NB4 (cell line): ENCODE measurements around the gene TOMM40.

Experiments
- CTCF ChIP-seq: IDR thresholded peaks from one replicate; pipeline ENCODE4 v1.5.1; 2012; ENCODE audit warnings: low read depth, low read length
- POLR2A ChIP-seq: IDR thresholded peaks from 2 replicates; pipeline ENCODE4 v1.6.1; 2011; ENCODE audit warnings: mild to moderate bottlenecking; ENCODE audit not compliant: insufficient read length; ENCODE audit errors: extremely low read depth

GRCh38 chr19:44883922-44884321 is 7.1 kb upstream of the TOMM40 start:
- TF ChIP-seq CTCF (no peak), POLR2A (no peak)
